Fibroblast of the conjunctiva (primary cell): ENCODE data around the gene STBD1.
"Not testable (repeated sequence)": the region's sequence is repeated elsewhere in the genome, so short reads cannot be mapped to it uniquely, and the experiment has no call there.

Experiments
- DNase-seq: peaks from one replicate; pipeline ENCODE4 v3.0.0-alpha.2; 2010; ENCODE audit warnings: low read depth

The STBD1 gene

DNA sequence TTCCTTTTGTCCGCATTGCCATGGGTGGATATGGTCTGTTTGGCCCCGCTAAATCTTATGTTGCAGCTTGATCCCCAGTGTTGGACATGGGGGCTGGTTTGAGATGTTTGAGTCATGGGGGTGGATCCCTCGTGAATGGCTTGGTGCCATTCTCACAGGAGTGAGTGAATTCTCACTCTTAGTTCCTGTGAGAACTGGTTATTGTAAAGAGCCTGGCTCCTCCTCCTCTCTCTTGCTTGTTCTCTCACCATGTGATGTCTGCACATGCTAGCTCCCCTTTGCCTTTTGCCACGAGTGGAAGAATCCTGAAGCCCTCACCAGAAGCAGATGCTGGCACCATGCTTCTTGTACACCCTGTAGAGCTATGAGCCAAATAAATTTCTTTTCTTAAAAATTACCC is 22.6 kb upstream of the STBD1 start:
- DNase-seq: no peak

- not testable (repeated sequence) for DNase-seq
Observed at GRCh38 chr4:76287811-76288210, 18.7 kb upstream of the STBD1 start.

DNA sequence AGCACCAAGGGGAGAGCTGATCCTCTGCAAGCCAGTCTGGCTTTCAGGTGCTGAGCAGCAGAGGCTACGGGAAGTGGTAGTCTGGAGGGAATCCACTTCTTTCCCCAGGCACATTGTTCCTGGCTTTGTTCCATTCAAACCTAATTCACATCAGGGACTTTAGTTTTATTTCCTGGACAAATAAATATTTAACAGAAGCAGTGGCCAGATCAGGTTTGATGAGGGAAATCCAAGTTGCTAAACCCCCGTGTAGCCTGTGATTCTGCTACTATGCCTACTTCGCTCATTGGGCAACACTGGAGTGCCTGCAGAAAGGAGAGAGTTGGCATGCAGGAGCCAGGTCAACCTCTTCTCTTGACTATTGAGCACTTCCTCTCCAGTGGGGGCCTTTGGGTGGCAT is 13.8 kb upstream of the STBD1 start:
- no peak for DNase-seq

- DNase-seq: no peak
Observed at GRCh38 chr4:76293772-76294171, 12.8 kb upstream of the STBD1 start.

- DNase-seq: no peak
Observed at GRCh38 chr4:76296286-76296820, 10.2 kb upstream of the STBD1 start.

DNA sequence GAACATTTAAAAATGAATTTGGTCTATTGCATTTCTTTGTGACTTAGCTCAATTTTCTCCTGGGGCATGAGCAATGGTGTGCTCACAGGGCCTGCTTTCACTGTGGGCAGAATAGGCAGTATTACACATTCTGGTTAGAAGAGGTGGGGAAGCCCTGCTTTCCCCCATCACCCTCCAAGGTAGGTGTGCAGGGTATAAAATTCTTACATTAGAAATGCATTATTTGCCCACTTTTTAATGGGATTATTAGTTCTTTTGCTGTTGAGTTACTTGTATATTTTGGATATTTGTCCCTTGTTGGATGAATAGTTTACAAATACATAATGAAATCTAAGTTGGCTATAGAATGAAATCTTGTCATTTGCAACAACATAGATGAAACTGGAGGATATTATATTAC is 8.3 kb upstream of the STBD1 start:
- no peak for DNase-seq

DNA sequence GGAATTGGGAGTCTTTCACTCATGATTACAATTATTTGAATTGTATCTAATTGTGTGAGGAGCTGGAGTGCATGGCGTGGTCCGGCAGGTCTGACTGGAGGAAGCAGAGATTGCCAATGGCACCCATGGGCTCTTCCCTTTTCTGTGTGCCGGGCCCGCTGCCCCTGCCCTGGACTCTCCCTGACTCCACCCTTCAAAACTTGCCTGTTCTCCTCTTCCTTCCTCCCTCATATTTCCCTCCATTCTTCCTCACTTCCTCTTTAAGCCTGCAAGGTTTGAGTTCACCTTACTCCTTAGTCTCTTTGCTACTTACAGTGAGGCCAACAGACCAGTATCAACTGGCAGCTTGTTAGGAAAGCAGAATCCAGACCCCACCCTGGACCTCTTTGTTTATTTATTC is 6.5 kb upstream of the STBD1 start:
- no peak for DNase-seq

DNA sequence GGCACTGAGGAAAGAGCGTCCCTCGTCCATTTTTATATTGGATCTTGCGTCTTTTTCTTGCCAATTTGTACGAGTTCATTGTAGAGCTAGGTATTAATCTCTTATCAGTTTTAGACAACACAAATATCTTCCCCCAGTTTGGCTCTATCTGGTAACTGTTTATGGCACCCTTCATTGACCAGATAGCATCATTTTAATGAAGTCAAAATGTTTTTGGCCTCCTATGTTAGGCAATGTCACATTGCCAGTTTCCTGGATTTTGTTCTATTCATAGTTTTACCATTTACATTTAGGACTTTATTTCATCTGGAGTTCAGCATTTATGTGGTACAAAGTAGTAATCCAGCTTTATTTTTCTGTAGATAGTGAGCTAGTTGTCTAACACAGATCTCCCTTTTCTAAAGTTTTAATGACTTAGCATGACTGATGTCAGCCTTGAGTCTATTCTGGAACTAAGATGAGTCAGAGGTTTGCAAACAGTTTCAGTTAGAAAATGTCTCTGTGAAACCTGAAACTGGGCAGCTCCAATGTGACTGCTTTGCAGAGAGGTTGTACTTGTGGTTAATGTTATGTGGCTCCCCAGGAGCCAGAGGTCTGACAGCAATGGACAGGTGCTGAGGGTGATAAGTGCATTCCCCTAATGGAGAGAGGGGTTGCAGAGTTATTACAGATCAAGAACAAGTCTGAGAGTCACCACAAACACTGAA is 5.3 kb upstream of the STBD1 start:
- DNase-seq: peak; percentile 35

DNA sequence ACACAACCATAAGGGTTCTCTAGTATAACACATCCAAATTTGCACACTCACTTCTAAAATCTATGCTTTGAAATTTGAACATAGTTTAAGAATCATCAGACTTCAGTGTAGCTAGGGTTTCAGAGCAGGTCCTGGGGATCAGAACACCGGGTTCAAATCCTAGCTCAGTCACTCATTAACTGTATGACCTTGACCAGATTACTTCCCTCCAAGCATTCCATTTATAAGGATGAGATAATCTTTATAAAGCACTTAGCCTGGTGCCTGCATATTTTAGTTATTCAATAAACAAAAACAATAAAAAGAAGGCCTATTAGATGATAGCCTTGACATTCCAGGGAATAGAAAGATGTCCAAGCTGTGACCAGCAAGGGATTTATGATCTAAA is 4.8 kb upstream of the STBD1 start:
- DNase-seq: no peak

GRCh38 chr4:76302826-76303438 is 3.6 kb upstream of the STBD1 start:
- no peak for DNase-seq

- no peak for DNase-seq
Observed at GRCh38 chr4:76305033-76305687, 1.4 kb upstream of the STBD1 start.

- DNase-seq: peak; percentile 16
Observed at GRCh38 chr4:76306882-76307659, 538 bp downstream of the STBD1 start.

- DNase-seq: no peak
Observed at GRCh38 chr4:76307660-76308014, 1.1 kb downstream of the STBD1 start.

DNA sequence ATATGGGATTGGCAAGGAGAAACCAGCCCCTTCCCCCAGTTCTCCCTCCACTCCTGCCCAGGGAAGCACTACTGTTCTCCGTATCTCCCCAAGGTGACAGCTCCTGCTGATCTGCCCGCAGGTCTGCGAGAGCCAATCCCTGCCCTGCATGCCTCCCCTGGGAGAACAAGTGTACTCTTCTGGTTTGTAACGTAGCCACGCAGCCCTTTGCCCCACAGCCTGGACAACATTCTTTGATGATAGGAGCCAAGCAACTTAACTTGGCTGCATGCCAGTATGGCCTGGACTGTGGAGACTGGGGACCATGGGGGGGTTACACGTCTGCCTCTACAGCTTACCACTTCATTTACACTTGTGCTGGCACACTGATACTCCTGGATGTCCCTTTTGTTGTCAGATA is 2.0 kb downstream of the STBD1 start:
- DNase-seq: no peak

DNA sequence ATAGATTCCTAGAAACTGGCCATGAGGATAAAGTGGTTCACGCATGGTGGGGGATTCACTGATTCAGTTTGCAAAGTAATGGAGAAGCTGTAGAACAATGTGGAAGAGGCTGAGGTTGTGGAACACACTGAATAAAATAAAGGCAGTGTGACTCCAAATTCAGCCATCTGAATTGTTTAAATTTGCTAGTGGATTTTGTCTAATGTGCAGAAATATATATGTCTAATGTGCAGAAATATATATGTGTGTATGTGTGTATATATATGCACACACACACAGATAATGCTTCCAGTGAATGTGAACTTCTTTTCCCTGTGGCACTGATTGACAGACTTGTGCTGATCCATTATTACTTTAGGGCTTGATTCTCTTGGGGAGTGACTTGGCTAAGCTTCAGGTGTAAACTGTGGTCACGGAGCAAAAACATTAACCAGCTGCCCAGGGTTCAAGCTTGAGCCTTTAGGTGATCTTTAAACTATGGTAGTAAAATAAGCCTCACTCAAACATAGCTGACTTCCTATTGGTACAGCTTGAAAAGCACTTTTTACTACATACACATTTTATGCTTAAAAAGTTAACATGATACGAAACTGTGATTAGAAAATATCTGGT is 3.5 kb downstream of the STBD1 start:
- no peak for DNase-seq

DNA sequence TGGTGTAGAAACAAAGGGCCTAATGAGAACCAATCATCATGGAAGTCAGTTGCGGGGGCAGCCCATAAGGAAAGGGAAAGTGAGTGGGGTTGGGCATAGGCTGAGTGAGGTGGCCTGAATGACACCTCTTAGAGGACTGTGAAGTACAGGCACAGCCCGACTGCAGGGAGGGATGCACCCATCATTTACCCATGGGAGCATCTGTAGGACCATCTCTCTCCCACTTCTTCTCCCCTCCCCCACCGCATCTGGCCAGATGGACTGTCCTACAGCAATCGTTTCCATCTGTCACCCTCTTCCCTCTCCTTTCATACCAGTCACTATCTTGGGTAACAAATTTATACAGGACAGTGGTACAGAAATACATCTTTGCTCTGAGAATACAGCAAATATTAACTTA is 4.2 kb downstream of the STBD1 start:
- no peak for DNase-seq

- DNase-seq: no peak
Observed at GRCh38 chr4:76311896-76312331, 5.4 kb downstream of the STBD1 start.

DNA sequence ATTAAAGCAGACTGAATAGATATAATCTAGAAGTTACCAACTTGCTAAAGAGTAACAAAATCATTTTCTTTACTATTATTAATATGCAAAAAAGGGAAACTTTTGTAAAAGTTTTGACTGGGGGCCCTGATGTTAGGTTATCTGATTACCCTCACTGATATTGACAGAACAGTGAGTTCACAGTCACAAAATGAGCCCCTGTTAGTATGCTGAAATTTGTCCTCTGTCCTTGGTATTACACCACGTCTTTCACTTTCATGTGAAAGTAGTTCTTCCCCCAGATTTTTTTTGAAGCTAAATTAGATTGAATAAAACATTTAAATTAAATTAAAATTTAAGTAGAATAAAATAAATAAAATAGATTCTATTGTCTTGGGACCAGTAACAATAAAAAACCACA is 5.9 kb downstream of the STBD1 start:
- DNase-seq: no peak

GRCh38 chr4:76313547-76313946 is 7.0 kb downstream of the STBD1 start:
- no peak for DNase-seq

- no peak for DNase-seq
Observed at GRCh38 chr4:76315267-76315918, 8.9 kb downstream of the STBD1 start.

DNA sequence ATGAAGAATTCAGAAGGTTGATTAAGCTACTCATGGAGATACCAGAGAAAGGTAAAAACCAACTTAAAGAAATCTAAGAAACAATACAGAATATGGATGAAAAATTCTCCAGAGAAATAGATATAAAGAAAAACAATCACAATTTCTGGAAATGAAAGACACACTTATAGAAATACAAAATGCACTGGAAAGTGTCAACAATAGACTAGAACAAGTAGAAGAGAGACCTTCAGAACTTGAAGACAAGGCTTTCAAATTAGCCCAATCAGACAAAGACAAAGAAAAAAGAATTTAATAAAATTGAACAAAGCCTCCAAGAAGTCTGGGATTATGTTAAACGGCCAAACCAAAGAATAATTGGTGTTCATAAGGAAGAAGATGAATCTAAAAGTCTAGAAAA is 9.6 kb downstream of the STBD1 start:
- DNase-seq: no peak

DNA sequence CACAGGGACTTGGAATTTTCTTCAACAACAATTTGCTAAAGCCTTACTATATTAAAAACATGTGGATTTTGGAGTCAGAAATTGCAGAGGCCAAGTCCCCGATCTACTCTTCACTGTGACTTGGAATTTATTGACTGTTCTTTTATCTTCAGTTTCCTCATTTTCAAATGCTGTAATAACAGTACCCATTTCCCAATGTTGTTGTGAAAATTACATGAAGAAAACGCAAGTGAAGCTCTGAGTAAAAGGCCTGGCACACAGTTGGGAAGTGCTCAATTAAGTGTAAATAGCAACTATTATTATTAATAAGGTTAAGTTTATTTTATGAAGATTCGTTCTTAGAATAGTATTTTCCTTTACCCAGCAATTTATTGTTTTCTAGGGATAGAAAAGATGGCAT is 15.7 kb downstream of the STBD1 start:
- DNase-seq: no peak
